HFFc6 (cell line): Measurements from ENCODE around the gene TMX3. TPM values are rescaled to one million over a fixed set of nuclear protein-coding genes. Genes with fewer than 3 reads are reported as not detected.

Experiments used
- DNase-seq: peaks from one replicate; pipeline ENCODE4 v3.0.0-alpha.2; 2018
- H3K27ac Mint-ChIP-seq: 2 replicates; pipeline ENCODE4 v1.8.0; 2020; ENCODE audit warnings: mild to moderate bottlenecking, mixed read lengths
- H3K27me3 Mint-ChIP-seq: 2 replicates; pipeline ENCODE4 v1.8.0; 2021; ENCODE audit warnings: mild to moderate bottlenecking, moderate library complexity, mixed read lengths; ENCODE audit not compliant: insufficient read depth
- H3K36me3 Mint-ChIP-seq: 2 replicates; pipeline ENCODE4 v1.8.0; 2021; ENCODE audit warnings: low read depth, mixed read lengths
- H3K4me1 Mint-ChIP-seq: 2 replicates; pipeline ENCODE4 v1.8.0; 2020; ENCODE audit warnings: low read depth, mixed read lengths
- H3K4me3 Mint-ChIP-seq: 2 replicates; pipeline ENCODE4 v1.8.0; 2020; ENCODE audit warnings: mild to moderate bottlenecking, moderate library complexity, mixed read lengths
- H3K9me3 Mint-ChIP-seq: 2 replicates; pipeline ENCODE4 v1.8.0; 2020; ENCODE audit warnings: mild to moderate bottlenecking, mixed read lengths
- CTCF ChIP-seq: fragments of 200-600 bp; sonication (generic); IDR thresholded peaks from 2 replicates; pipeline ENCODE4 v1.5.0; 2021; ENCODE audit warnings: antibody characterized with exemption, mild to moderate bottlenecking
- total RNA-seq, 6 experiments: library from RNA; stranded (reverse); fragmentation: NEBNext Ultra II Directional; extraction: Animal tissue kit (Norgen Biotek cat#: 25700); gene quantifications; 2 replicates in 1 of 6; 3 replicates in 5 of 6; pipeline ENCODE4 v1.2.3, GENCODE V29; 2021

Gene TMX3
- total RNA-seq, 6 experiments from 2014 or later: 61.1 to 77.1 (median 71.4) TPM

GRCh38 chr18:68627812-68628211 is 87.1 kb downstream of the TMX3 start:
- peaks cover 13% of the 10 kb centered on the region for H3K4me1 Mint-ChIP-seq
- DNase-seq: no peak
- no peaks in the 10 kb centered on the region for H3K36me3 Mint-ChIP-seq
- no peak overlapping the region for H3K4me3 Mint-ChIP-seq
- H3K27me3 Mint-ChIP-seq: no peaks in the 10 kb centered on the region
- no peak for TF ChIP-seq CTCF
- no peaks in the 10 kb centered on the region for H3K9me3 Mint-ChIP-seq
- no peak overlapping the region for H3K27ac Mint-ChIP-seq

Other genes with a start within 250 kb of the TMX3 start
- 1 to 10 TPM; 1.2 to 3.5 (median 2.5) TPM for gene CCDC102B, start 83.0 kb upstream of the TMX3 start, total RNA-seq